HepG2 (cell line): ENCODE data around the gene SMAD7. TPM values are rescaled to one million over a fixed set of nuclear protein-coding genes. Genes with fewer than 3 reads are reported as not detected.

ENCODE experiments used
- CCAR2 ChIP-seq: fragments of 200-400 bp; formaldehyde crosslinking; optimal IDR thresholded peaks from 2 replicates; pipeline ENCODE3; 2018; ENCODE audit warnings: low read depth, mild to moderate bottlenecking, low read length, moderate library complexity
- FOXP4 ChIP-seq: sonication (generic); formaldehyde crosslinking; IDR thresholded peaks from 2 replicates; pipeline ENCODE4 v1.4.0; 2020; ENCODE audit warnings: missing genetic modification reagents
- HNRNPH1 ChIP-seq: fragments of 200-400 bp; formaldehyde crosslinking; optimal IDR thresholded peaks from 2 replicates; pipeline ENCODE3; 2017; ENCODE audit warnings: mild to moderate bottlenecking, low read depth, low read length
- ONECUT2 ChIP-seq: sonication (generic); formaldehyde crosslinking; IDR thresholded peaks from 2 replicates; pipeline ENCODE4 v1.4.0; 2020; ENCODE audit warnings: missing genetic modification reagents
- RERE ChIP-seq: IDR thresholded peaks from 2 replicates; pipeline ENCODE4 v1.6.1; 2016; ENCODE audit warnings: low read depth, missing genetic modification reagents, missing compliant biosample characterization
- UBTF ChIP-seq: sonication (generic); formaldehyde crosslinking; IDR thresholded peaks from 2 replicates; pipeline ENCODE4 v1.4.0; 2020; ENCODE audit warnings: mild to moderate bottlenecking, missing genetic modification reagents
- ZNF543 ChIP-seq: sonication (generic); formaldehyde crosslinking; IDR thresholded peaks from 2 replicates; pipeline ENCODE4 v1.4.0; 2020; ENCODE audit warnings: mild to moderate bottlenecking, missing genetic modification reagents
- ZNF598 ChIP-seq: sonication (generic); formaldehyde crosslinking; IDR thresholded peaks from 2 replicates; pipeline ENCODE4 v1.5.1; 2020; ENCODE audit warnings: mild to moderate bottlenecking, missing genetic modification reagents, borderline replicate concordance
- ZNF781 ChIP-seq: sonication (generic); formaldehyde crosslinking; IDR thresholded peaks from 2 replicates; pipeline ENCODE4 v1.5.1; 2020; ENCODE audit warnings: borderline replicate concordance, mild to moderate bottlenecking, missing genetic modification reagents; ENCODE audit errors: not compliant biosample characterization
- polyA plus RNA-seq, 8 experiments: library from polyadenylated mRNA; depleted of rRNA in 3 of 8; stranded (reverse) in 7 of 8; unstranded in 1 of 8; fragments of >200 nt; fragmentation: Illumina TruSeq in 4 of 8; extraction: Trizol in 4 of 8; gene quantifications; 2 replicates each; pipeline versions ENCODE4 v1.2.1 to v1.2.3, GENCODE V29; 2011 to 2016; ENCODE audit warnings: low read depth in 4 of 8, missing spikeins in 1 of 8, mixed read lengths in 1 of 8; ENCODE audit not compliant: insufficient read depth in 1 of 8
- total RNA-seq, 5 experiments: library from RNA; depleted of rRNA; stranded (reverse); fragments of >200 nt; fragmentation: Illumina TruSeq; extraction: Trizol; gene quantifications; 2 replicates each; pipeline ENCODE4 v1.2.3, GENCODE V29; 2016; ENCODE audit warnings: low read depth in 1 of 5
- TF ChIP-seq, protein P1 (sequence below): IDR thresholded peaks from 2 replicates; pipeline ENCODE4 v1.6.1; 2016; ENCODE audit warnings: missing compliant biosample characterization, missing genetic modification reagents, borderline replicate concordance
- TF ChIP-seq, protein P2 (sequence below): sonication (generic); formaldehyde crosslinking; IDR thresholded peaks from 2 replicates; pipeline ENCODE4 v1.5.0; 2020; ENCODE audit warnings: mild to moderate bottlenecking, missing genetic modification reagents, borderline replicate concordance
- TF ChIP-seq, protein P3 (sequence below): IDR thresholded peaks from 2 replicates; pipeline ENCODE4 v1.6.1; 2016; ENCODE audit warnings: low read depth, borderline replicate concordance

The SMAD7 gene
- total and polyA plus RNA-seq, 2 of the 13 experiments (the other 11 are each of a cell fraction or from before 2014, with no cell fraction given), result 17.4 to 24.7 TPM

DNA sequence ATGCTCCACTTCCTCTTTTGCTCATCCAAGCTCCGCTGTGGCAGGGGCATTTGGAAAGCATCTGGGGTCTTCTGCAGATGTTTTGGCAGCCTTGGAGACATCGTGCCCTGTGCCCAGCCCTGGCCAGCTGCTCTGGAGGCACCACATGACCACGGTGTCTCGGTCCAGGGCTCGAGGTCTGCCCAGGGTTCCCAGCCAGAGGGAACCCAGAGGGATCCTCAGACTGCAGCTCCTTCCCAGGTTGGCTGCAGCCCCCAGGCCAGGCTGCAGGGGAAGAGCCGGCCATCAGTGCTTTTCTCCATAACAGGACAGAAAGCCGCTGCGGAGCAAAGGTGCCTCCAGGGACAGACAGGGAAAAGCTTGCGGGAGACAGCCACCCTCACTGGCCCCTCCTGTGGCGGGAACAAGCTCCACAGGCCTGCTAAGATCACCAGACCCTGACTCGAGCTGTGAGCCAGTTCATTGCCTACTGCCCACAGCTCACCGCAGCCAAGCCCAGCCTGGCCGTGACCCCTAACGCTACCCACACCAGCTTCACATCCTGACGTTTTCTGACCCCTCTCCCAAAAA, 74.7 kb downstream of the SMAD7 start (continued):
- TF ChIP-seq, protein P1, sequence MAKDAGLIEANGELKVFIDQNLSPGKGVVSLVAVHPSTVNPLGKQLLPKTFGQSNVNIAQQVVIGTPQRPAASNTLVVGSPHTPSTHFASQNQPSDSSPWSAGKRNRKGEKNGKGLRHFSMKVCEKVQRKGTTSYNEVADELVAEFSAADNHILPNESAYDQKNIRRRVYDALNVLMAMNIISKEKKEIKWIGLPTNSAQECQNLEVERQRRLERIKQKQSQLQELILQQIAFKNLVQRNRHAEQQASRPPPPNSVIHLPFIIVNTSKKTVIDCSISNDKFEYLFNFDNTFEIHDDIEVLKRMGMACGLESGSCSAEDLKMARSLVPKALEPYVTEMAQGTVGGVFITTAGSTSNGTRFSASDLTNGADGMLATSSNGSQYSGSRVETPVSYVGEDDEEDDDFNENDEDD, result 0 out of 2 replicates have a peak, but pooled peaks have one; percentile 30
- TF ChIP-seq ZNF598 (CRISPR knock-in tag) (0 out of 2 replicates have a peak, but pooled peaks have one; percentile 45), RERE (CRISPR knock-in tag) (no peak), CCAR2 (no peak), ZNF781 (CRISPR knock-in tag) (no peak), ZNF543 (0 out of 2 replicates have a peak, but pooled peaks have one; percentile 53), HNRNPH1 (no peak), ONECUT2 (CRISPR knock-in tag) (no peak), FOXP4 (CRISPR knock-in tag) (no peak), UBTF (peak; percentile 56)
- TF ChIP-seq, protein P2, sequence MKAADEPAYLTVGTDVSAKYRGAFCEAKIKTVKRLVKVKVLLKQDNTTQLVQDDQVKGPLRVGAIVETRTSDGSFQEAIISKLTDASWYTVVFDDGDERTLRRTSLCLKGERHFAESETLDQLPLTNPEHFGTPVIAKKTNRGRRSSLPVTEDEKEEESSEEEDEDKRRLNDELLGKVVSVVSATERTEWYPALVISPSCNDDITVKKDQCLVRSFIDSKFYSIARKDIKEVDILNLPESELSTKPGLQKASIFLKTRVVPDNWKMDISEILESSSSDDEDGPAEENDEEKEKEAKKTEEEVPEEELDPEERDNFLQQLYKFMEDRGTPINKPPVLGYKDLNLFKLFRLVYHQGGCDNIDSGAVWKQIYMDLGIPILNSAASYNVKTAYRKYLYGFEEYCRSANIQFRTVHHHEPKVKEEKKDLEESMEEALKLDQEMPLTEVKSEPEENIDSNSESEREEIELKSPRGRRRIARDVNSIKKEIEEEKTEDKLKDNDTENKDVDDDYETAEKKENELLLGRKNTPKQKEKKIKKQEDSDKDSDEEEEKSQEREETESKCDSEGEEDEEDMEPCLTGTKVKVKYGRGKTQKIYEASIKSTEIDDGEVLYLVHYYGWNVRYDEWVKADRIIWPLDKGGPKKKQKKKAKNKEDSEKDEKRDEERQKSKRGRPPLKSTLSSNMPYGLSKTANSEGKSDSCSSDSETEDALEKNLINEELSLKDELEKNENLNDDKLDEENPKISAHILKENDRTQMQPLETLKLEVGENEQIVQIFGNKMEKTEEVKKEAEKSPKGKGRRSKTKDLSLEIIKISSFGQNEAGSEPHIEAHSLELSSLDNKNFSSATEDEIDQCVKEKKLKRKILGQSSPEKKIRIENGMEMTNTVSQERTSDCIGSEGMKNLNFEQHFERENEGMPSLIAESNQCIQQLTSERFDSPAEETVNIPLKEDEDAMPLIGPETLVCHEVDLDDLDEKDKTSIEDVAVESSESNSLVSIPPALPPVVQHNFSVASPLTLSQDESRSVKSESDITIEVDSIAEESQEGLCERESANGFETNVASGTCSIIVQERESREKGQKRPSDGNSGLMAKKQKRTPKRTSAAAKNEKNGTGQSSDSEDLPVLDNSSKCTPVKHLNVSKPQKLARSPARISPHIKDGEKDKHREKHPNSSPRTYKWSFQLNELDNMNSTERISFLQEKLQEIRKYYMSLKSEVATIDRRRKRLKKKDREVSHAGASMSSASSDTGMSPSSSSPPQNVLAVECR, result no peak
- TF ChIP-seq, protein P3, sequence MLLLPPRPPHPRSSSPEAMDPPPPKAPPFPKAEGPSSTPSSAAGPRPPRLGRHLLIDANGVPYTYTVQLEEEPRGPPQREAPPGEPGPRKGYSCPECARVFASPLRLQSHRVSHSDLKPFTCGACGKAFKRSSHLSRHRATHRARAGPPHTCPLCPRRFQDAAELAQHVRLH, result no peak
